B cell (primary cell): ENCODE measurements around the gene KIF17. TPM values are rescaled to one million over a fixed set of nuclear protein-coding genes. Genes with fewer than 3 reads are reported as not detected.
A peak's percentile ranks its signal among the peaks of the same experiment; 100 is the strongest.

Source experiments
- ATAC-seq: fragments of 200-7000 bp; cut with Tn5 transposase; one replicate; pipeline ENCODE4 v1.10.0; 2021; ENCODE audit warnings: low read depth, mild to moderate bottlenecking, moderate number of reproducible peaks, moderate library complexity
- CTCF ChIA-PET: fragments of 350-600 bp; sonication (Branson Sonifier 250); formaldehyde crosslinking; loops from one replicate; lab custom pipeline; 2021; ENCODE audit warnings: antibody characterized with exemption, inconsistent platforms; lab: Charles Lee
- POLR2A ChIA-PET: fragments of 350-600 bp; sonication (Branson Sonifier 250); formaldehyde crosslinking; loops from one replicate; lab custom pipeline; 2021; ENCODE audit warnings: antibody characterized with exemption; lab: Charles Lee
- DNase-seq: peaks from one replicate; pipeline ENCODE4 v3.0.0; 2013
- H2AFZ ChIP-seq: 2 replicates; pipeline ENCODE4 v1.6.1; 2012; ENCODE audit warnings: mild to moderate bottlenecking, low read depth, low read length; ENCODE audit not compliant: insufficient read depth, poor library complexity, severe bottlenecking
- H3K27ac ChIP-seq, 2 donors: 1 replicate in 1 of 2; 2 replicates in 1 of 2; pipeline ENCODE4 v1.5.1; 2012 to 2013; ENCODE audit warnings: low read length in 2 of 2, mild to moderate bottlenecking in 2 of 2, moderate library complexity in 1 of 2
- H3K27me3 ChIP-seq, 4 experiments: fragments of 200-600 bp in 1 of 4; sonication (generic) in 1 of 4; replicated peaks in 1 of 4; 1 replicate in 2 of 4; 2 replicates in 2 of 4; pipeline versions ENCODE4 v1.6.1 to v1.7.0; 2013 to 2016; ENCODE audit warnings: low read length in 3 of 4, mild to moderate bottlenecking in 2 of 4, mixed read lengths in 1 of 4, moderate library complexity in 1 of 4; ENCODE audit not compliant: insufficient read depth in 4 of 4, control insufficient read depth in 3 of 4; ENCODE audit errors: control extremely low read depth in 1 of 4
- H3K36me3 ChIP-seq, 2 experiments: replicated peaks in 1 of 2; 1 replicate in 1 of 2; 2 replicates in 1 of 2; pipeline versions ENCODE4 v1.6.1 to v1.7.1; 2013; ENCODE audit warnings: low read length in 1 of 2; ENCODE audit not compliant: insufficient read depth in 2 of 2, control insufficient read depth in 1 of 2; ENCODE audit errors: control extremely low read depth in 1 of 2, extremely low read depth in 1 of 2
- H3K4me1 ChIP-seq, 2 donors: fragments of 200-600 bp in 1 of 2; sonication (generic) in 1 of 2; 1 replicate in 1 of 2; 2 replicates in 1 of 2; pipeline versions ENCODE4 v1.5.1 to v1.6.1; 2013 to 2017; ENCODE audit warnings: low read length in 2 of 2; ENCODE audit not compliant: control insufficient read depth in 2 of 2, insufficient read depth in 2 of 2
- H3K4me2 ChIP-seq: replicated peaks from 2 replicates; pipeline ENCODE3; 2012; ENCODE audit warnings: mild to moderate bottlenecking, low read depth, low read length; ENCODE audit not compliant: poor library complexity, severe bottlenecking
- H3K4me3 ChIP-seq, 5 experiments: fragments of 200-600 bp in 1 of 5; sonication (generic) in 1 of 5; 1 replicate in 3 of 5; 2 replicates in 2 of 5; pipeline versions ENCODE4 v1.5.1 to v1.7.0; 2011 to 2016; ENCODE audit warnings: low read length in 4 of 5, mild to moderate bottlenecking in 4 of 5, low read depth in 2 of 5, control low read depth in 1 of 5, moderate library complexity in 1 of 5; ENCODE audit not compliant: insufficient read depth in 1 of 5; ENCODE audit errors: control extremely low read depth in 1 of 5, extremely low read depth in 1 of 5
- H3K79me2 ChIP-seq: fragments of 200-600 bp; sonication (generic); one replicate; pipeline ENCODE4 v1.6.0; 2016; ENCODE audit warnings: low read length; ENCODE audit not compliant: control insufficient read depth, insufficient read depth
- H3K9ac ChIP-seq: fragments of 200-600 bp; sonication (generic); 2 replicates; pipeline ENCODE4 v1.6.1; 2017; ENCODE audit warnings: mild to moderate bottlenecking, low read length, moderate library complexity
- H3K9me3 ChIP-seq, 3 donors: one replicate each; pipeline versions ENCODE4 v1.6.1 to v1.7.1; 2013; ENCODE audit warnings: low read length in 2 of 3; ENCODE audit not compliant: control insufficient read depth in 2 of 3, insufficient read depth in 1 of 3; ENCODE audit errors: control extremely low read depth in 1 of 3
- H4K20me1 ChIP-seq: 2 replicates; pipeline ENCODE4 v1.6.0; 2012; ENCODE audit warnings: mild to moderate bottlenecking, low read length; ENCODE audit not compliant: insufficient read depth, control insufficient read depth, poor library complexity, severe bottlenecking
- H3K27ac Mint-ChIP-seq: one replicate; pipeline ENCODE4 v1.8.0; 2021; ENCODE audit warnings: mixed read lengths
- H3K27me3 Mint-ChIP-seq: one replicate; pipeline ENCODE4 v1.8.0; 2021; ENCODE audit warnings: mixed read lengths
- H3K4me1 Mint-ChIP-seq: one replicate; pipeline ENCODE4 v1.8.0; 2021; ENCODE audit warnings: mixed read lengths
- H3K4me3 Mint-ChIP-seq: one replicate; pipeline ENCODE4 v1.8.0; 2021; ENCODE audit warnings: mixed read lengths
- H3K9me3 Mint-ChIP-seq: one replicate; pipeline ENCODE4 v1.8.0; 2022; ENCODE audit warnings: mixed read lengths; ENCODE audit not compliant: insufficient read depth
- CTCF ChIP-seq: fragments of 200-600 bp; IDR thresholded peaks from one replicate; pipeline ENCODE4 v1.8.0; 2022; ENCODE audit warnings: antibody characterized with exemption, mild to moderate bottlenecking
- EZH2 ChIP-seq: IDR thresholded peaks from 2 replicates; pipeline ENCODE4 v1.6.1; 2012; ENCODE audit warnings: borderline replicate concordance, low read depth, mild to moderate bottlenecking, moderate library complexity, low read length; ENCODE audit not compliant: insufficient read depth, poor library complexity, severe bottlenecking
- WGBS: methylation state at CpG from one replicate; pipeline ENCODE4 v1.1.5; 2013; ENCODE audit warnings: missing lambda C conversion rate; ENCODE audit not compliant: insufficient coverage; 5-methylcytosine and 5-hydroxymethylcytosine counted together
- intact Hi-C: fragments of 100-400 bp; cut with micrococcal nuclease; formaldehyde crosslinking; loops from one replicate; pipeline ENCODE4 v1.10.0; 2022
- polyA plus RNA-seq: library from polyadenylated mRNA; depleted of rRNA; stranded (reverse); fragments of >200 nt; gene quantifications from 2 replicates; pipeline ENCODE4 v1.2.3, GENCODE V29; 2012
- total RNA-seq, 2 donors: library from RNA; stranded (reverse); fragments of 120-200 nt in 1 of 2; gene quantifications; 1 replicate in 1 of 2; 2 replicates in 1 of 2; pipeline versions ENCODE4 v1.2.3 to v1.2.4, GENCODE V29; 2013 to 2022

KIF17 gene
- total and polyA plus RNA-seq, 2 donors (not counting 1 experiment from before 2014, with no cell fraction given) = not detected

DNA sequence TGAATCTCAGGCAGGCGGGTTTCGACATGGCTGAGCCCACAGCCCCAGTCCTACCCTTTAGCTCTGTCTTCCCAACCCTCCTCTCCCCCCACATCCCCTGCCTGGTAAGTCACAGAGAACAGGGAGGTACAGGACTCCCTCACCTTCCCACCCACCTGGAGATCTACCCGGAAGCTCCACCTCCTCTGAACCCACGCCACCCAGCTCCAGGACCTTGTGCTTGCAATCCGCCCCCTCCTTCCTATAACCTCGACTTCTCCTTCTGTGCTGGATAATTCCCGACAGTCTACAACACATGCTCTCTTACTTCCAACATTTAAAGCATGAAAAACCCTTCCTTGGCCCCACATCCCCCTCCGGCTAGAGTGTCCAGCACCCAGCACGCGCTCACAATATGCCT lies 22.3 kb downstream of the KIF17 start:
- peaks cover 4% of the 10 kb centered on the region for H3K4me1 Mint-ChIP-seq
- no peaks in the 10 kb centered on the region for H4K20me1 ChIP-seq
- H3K79me2 ChIP-seq = no peaks in the 10 kb centered on the region
- no peak overlapping the region for H3K4me3 ChIP-seq
- WGBS = 89% methylated on average over 10 of the region's 10 CpGs
- TF ChIP-seq EZH2 (no peak), CTCF (no peak)
- H3K4me3 Mint-ChIP-seq = peak overlapping the region; percentile 91
- H3K4me1 ChIP-seq = peaks cover 0 to 8% of the 10 kb centered on the region in 2 donors
- ChIA-PET POLR2A (no interaction called here), CTCF (interaction anchor here (0.6 to 7.6 kb wide), 6 partner anchors 12 to 499 kb away, joined by 3 to 130 read pairs (median 4); no protein-coding TSS in a partner anchor)
- H2AFZ ChIP-seq = no peak overlapping the region
- H3K27ac Mint-ChIP-seq = no peak overlapping the region
- H3K27me3 ChIP-seq = no peaks in the 10 kb centered on the region
- no peak overlapping the region for H3K4me2 ChIP-seq
- no peak overlapping the region for H3K9ac ChIP-seq
- ATAC-seq (no peak), DNase-seq (no peak)
- no peaks in the 10 kb centered on the region for H3K27me3 Mint-ChIP-seq
- H3K9me3 Mint-ChIP-seq = no peaks in the 10 kb centered on the region
- intact Hi-C loops = no loop called here
- H3K36me3 ChIP-seq = no peaks in the 10 kb centered on the region
- no peaks in the 10 kb centered on the region for H3K9me3 ChIP-seq
- no peak overlapping the region for H3K27ac ChIP-seq

- Mint-ChIP-seq H3K4me3 (no peak overlapping the region), H3K9me3 (no peaks in the 10 kb centered on the region), H3K27ac (no peak overlapping the region), H3K27me3 (no peaks in the 10 kb centered on the region), H3K4me1 (peaks cover 4% of the 10 kb centered on the region)
- no peak overlapping the region for H3K27ac ChIP-seq
- H3K4me3 ChIP-seq = no peak overlapping the region
- ChIA-PET POLR2A (no interaction called here), CTCF (interaction anchor here (7.6 kb wide), 1 partner anchor 501 kb away, joined by 130 read pairs; no protein-coding TSS in a partner anchor)
- H3K79me2 ChIP-seq = no peaks in the 10 kb centered on the region
- WGBS = 83% methylated on average over 1 of the region's 2 CpGs
- TF ChIP-seq EZH2 (no peak), CTCF (no peak)
- ATAC-seq (no peak), DNase-seq (no peak)
- H3K27me3 ChIP-seq = no peaks in the 10 kb centered on the region
- intact Hi-C loops = no loop called here
- H3K9ac ChIP-seq = no peak overlapping the region
- no peaks in the 10 kb centered on the region for H3K36me3 ChIP-seq
- no peak overlapping the region for H3K4me2 ChIP-seq
- no peak overlapping the region for H2AFZ ChIP-seq
- no peaks in the 10 kb centered on the region for H3K9me3 ChIP-seq
- H4K20me1 ChIP-seq = no peaks in the 10 kb centered on the region
- H3K4me1 ChIP-seq = peaks cover 0 to 8% of the 10 kb centered on the region in 2 donors
These were observed 24.2 kb downstream of the KIF17 start for GRCh38 chr1:20693623-20694022.
